ENCODE results near the gene MGAT4D.
"Not testable (repeated sequence)": the region's sequence is repeated elsewhere in the genome, so short reads cannot be mapped to it uniquely, and the experiment has no call there.

The MGAT4D gene

GRCh38 chr4:140497747-140498636, at the start of gene MGAT4D:
TSS of gene MGAT4D (minus strand) at chr4:140498293. CDS start at chr4:140498222, 71 bp downstream.
- FAIRE-seq (no peak), DNase-seq (ENCODE audit: insufficient read length, low spot score) (no peak)
- TF ChIP-seq CTCF (IDR thresholded peaks at IDR 0.05; ENCODE audit: insufficient read depth, missing control alignments): no peak

GRCh38 chr4:140533951-140534480, 35.9 kb upstream of the MGAT4D start:
- FAIRE-seq (no peak), DNase-seq (ENCODE audit: insufficient read length, low spot score) (no peak)
- no peak for TF ChIP-seq CTCF (IDR thresholded peaks at IDR 0.05; ENCODE audit: insufficient read depth, missing control alignments)

- no peak for TF ChIP-seq CTCF (IDR thresholded peaks at IDR 0.05; ENCODE audit: insufficient read depth, missing control alignments)
- FAIRE-seq: no peak
- no peak for DNase-seq (ENCODE audit: insufficient read length, low spot score)
Observed at GRCh38 chr4:140529434-140529833, 31.3 kb upstream of the MGAT4D start.

GRCh38 chr4:140523857-140524742, 26.0 kb upstream of the MGAT4D start, which contains the start of gene ELMOD2:
TSS of gene ELMOD2 (plus strand) at chr4:140524168. CDS start at chr4:140525429, 1,261 bp downstream.
- FAIRE-seq (no peak), DNase-seq (ENCODE audit: insufficient read length, low spot score) (peak; percentile 82)
- TF ChIP-seq CTCF (IDR thresholded peaks at IDR 0.05; ENCODE audit: insufficient read depth, missing control alignments): peak; percentile 77

DNA sequence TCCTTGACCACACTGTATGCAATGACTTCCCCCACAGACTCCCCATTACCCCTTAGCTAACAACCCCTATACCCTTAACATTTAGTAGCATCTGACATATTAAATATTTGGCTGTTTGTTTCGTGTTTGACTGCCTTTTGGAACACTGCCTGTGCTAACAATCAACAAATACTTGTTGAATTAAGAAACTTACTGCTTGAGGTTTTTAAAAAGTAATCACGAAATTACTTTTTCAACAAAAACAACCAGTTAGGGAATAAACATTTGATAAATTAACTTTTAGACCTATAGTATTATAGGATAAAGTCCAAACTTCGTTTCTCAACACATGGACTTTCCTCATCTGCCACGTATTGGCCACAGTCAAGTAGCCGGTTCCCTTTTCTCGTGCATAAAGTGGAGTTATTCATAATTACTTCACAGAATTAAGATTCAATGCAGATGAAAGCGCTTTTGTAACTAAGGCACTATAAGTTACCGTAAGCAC, 25.3 kb upstream of the MGAT4D start:
- FAIRE-seq (peak; percentile 25), DNase-seq (ENCODE audit: insufficient read length, low spot score) (no peak)
- no peak for TF ChIP-seq CTCF (IDR thresholded peaks at IDR 0.05; ENCODE audit: insufficient read depth, missing control alignments)

DNA sequence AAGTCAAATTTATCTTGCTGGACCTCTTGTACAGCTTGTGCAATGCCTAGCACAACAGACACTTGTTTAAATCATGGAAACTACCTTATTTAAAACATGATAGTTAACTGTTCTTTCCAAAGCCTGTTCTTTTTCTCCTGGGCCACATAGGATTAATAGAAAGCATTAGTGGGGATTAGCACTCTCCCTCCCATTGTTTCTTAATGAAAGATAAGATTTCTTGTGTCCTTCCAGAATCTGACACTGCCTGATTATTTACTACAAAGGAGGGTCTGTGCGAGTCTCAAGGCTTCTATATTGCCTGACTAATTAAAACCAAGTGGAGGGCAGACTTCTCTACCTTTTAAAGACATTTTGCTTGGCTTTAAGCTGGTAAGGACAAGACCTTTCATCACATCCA, 17.3 kb upstream of the MGAT4D start:
- DNase-seq (ENCODE audit: insufficient read length, low spot score): no peak
- FAIRE-seq: peak; percentile 72
- no peak for TF ChIP-seq CTCF (IDR thresholded peaks at IDR 0.05; ENCODE audit: insufficient read depth, missing control alignments)

DNA sequence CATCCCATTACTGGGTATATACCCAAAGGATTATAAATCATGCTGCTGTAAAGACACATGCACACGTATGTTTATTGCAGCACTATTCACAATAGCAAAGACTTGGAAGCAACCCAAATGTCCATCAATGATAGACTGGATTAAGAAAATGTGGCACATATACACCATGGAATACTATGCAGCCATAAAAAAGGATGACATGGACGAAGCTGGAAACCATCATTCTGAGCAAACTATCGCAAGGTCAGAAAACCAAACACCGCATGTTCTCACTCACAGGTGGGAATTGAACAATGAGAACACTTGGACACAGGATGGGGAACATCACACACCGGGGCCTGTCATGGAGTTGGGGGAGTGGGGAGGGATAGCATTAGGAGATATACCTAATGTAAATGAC, 15.7 kb upstream of the MGAT4D start:
- FAIRE-seq: not testable (repeated sequence)

More for the DNA sequence above, 15.7 kb upstream of the MGAT4D start:
- DNase-seq (ENCODE audit: insufficient read length, low spot score): not testable (repeated sequence)
